Panc1 (cell line): ENCODE data around the gene GDF2. TPM values are rescaled to one million over a fixed set of nuclear protein-coding genes. Genes with fewer than 3 reads are reported as not detected.

ENCODE experiments used
- ATAC-seq: fragments of 200-7000 bp; cut with Tn5 transposase; 2 replicates; pipeline ENCODE4 v1.9.1; 2020; ENCODE audit warnings: mild to moderate bottlenecking, moderate library complexity
- BruUV-seq: library from RNA; stranded (reverse); fragments of 400-500 nt; replicated peaks from 2 replicates; lab custom pipeline; 2021; lab: Mats Ljungman, UMichigan
- CTCF ChIA-PET: fragments of 300-600 bp; sonication (Branson Sonifier 250); formaldehyde crosslinking; loops from one replicate; lab custom pipeline; 2022; ENCODE audit warnings: antibody characterized with exemption; lab: Charles Lee
- POLR2A ChIA-PET: fragments of 300-600 bp; sonication (Branson Sonifier 250); formaldehyde crosslinking; loops from one replicate; lab custom pipeline; 2022; ENCODE audit warnings: antibody characterized with exemption; lab: Charles Lee
- DNase-seq: peaks from one replicate; pipeline ENCODE4 v3.0.0-alpha.2; 2010; ENCODE audit warnings: low read depth, low spot score
- H3K27ac ChIP-seq: 2 replicates; pipeline ENCODE4 v1.5.1; 2011; ENCODE audit warnings: mild to moderate bottlenecking, low read length, inconsistent platforms
- H3K27me3 ChIP-seq: fragments of 200-500 bp; sonication (Bioruptor generic); 2 replicates; pipeline ENCODE4 v1.6.0; 2014; ENCODE audit warnings: low read length, inconsistent platforms; ENCODE audit not compliant: control insufficient read depth, insufficient read depth
- H3K36me3 ChIP-seq: fragments of 200-500 bp; sonication (Bioruptor generic); 2 replicates; pipeline ENCODE4 v1.5.1; 2014; ENCODE audit warnings: inconsistent platforms, mild to moderate bottlenecking, low read length, moderate library complexity; ENCODE audit not compliant: control insufficient read depth, insufficient read depth
- H3K4me1 ChIP-seq: 2 replicates; pipeline ENCODE4 v1.5.1; 2011; ENCODE audit warnings: inconsistent platforms, mild to moderate bottlenecking, low read length, moderate library complexity; ENCODE audit not compliant: control insufficient read depth, insufficient read depth
- H3K4me3 ChIP-seq, 2 experiments: 2 replicates each; pipeline ENCODE4 v1.5.1; 2011 to 2012; ENCODE audit warnings: low read depth in 2 of 2, low read length in 2 of 2, mild to moderate bottlenecking in 2 of 2, inconsistent platforms in 1 of 2, moderate library complexity in 1 of 2
- H3K9me3 ChIP-seq: fragments of 200-500 bp; sonication (Bioruptor generic); 2 replicates; pipeline ENCODE4 v1.5.1; 2014; ENCODE audit warnings: low read depth, mild to moderate bottlenecking, inconsistent platforms, low read length, moderate library complexity; ENCODE audit not compliant: control insufficient read depth, insufficient read depth
- POLR2AphosphoS5 ChIP-seq: IDR thresholded peaks from 2 replicates; pipeline ENCODE4 v1.6.1; 2012; ENCODE audit warnings: mild to moderate bottlenecking, low read depth, low read length, moderate library complexity
- SIN3A ChIP-seq: IDR thresholded peaks from 2 replicates; pipeline ENCODE4 v1.6.1; 2012; ENCODE audit warnings: low read depth, mild to moderate bottlenecking, low read length, moderate library complexity, borderline replicate concordance; ENCODE audit not compliant: insufficient read depth
- TCF7L2 ChIP-seq: IDR thresholded peaks from 2 replicates; pipeline ENCODE4 v1.6.1; 2011; ENCODE audit warnings: mild to moderate bottlenecking, low read depth, low read length, inconsistent platforms
- in situ Hi-C: cut with HindIII; loops from 2 replicates; pipeline ENCODE4 v1.10.0; 2016; ENCODE audit warnings: low sequenced_read_pairs, low pct_unique_long_range_greater_than_20kb
- intact Hi-C: fragments of 100-400 bp; cut with micrococcal nuclease; formaldehyde crosslinking; loops from one replicate; pipeline ENCODE4 v1.10.0; 2022; ENCODE audit not compliant: unreplicated experiment
- total RNA-seq: library from RNA; stranded (reverse); gene quantifications from one replicate; pipeline ENCODE4 v1.2.1, GENCODE V29; 2021; ENCODE audit not compliant: unreplicated experiment
- TF ChIP-seq, protein P1 (sequence below), 2 experiments: IDR thresholded peaks; 2 replicates each; pipeline ENCODE4 v1.6.1; 2011 to 2012; ENCODE audit warnings: low read depth in 2 of 2, control low read depth in 1 of 2, low read length in 1 of 2, mild to moderate bottlenecking in 1 of 2, moderate library complexity in 1 of 2; ENCODE audit not compliant: insufficient read depth in 1 of 2
- TF ChIP-seq, protein P2 (sequence below): fragments of 450-650 bp; IDR thresholded peaks from 2 replicates; pipeline ENCODE4 v1.5.1; 2017; ENCODE audit warnings: mild to moderate bottlenecking

GDF2 gene
- total RNA-seq, 1 experiment from 2014 or later = not detected

DNA sequence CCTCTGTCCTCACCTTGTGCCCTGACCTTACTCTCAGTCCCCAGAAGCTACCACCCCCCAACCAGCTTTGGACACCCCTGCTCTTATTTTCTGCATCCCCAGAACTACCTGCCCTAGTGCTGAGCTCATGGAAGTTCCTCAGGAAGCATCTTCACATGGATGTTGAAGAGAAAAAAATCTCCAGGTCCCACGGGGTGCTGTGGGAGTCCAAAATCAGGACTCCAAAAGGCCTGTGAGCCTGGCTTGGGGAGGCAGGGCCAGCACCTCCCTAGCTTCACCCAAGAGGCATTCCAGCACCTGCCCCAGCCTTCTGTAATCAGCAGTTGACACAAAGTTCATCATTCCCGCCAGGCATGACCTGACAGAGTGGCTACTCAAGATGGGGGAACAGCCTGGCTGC is 43.0 kb upstream of the GDF2 start:
- BruUV-seq = no TSS peak
- intact Hi-C loops = no loop called here

DNA sequence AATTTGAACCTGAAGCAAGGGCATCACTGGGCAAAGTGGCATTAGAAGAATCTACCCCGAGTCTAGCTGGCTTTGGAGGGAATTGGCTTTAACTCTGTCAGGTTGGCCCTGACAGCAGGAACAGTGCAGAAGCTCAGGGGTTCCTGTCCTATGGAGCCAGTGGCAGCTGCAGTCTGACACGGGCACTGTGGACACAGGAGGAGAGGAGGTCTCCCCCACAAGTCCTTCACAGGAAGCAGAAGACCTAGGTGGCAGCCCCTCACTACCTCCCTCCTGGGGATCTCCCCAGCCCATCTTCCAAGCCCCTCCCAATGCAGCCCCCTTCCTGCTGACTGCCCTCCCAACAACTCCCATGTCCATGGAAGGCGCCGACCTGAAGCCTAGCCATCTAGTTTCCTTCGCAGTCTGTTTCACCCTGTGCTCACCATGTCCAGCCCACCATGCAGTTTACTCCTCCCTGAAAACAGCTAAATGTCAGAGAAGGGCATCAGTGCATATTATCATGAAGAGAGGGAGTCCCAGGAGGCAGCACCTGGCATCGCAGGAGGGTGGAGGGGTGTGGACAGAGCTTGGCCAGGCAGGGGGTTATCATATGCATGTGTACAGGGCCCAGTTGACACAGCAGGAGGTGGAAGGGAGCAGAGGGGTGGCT is 40.1 kb upstream of the GDF2 start:
- Histone ChIP-seq H3K27me3 (no peaks in the 10 kb centered on the region), H3K27ac (no peak overlapping the region), H3K4me1 (no peaks in the 10 kb centered on the region), H3K9me3 (no peaks in the 10 kb centered on the region), H3K36me3 (no peaks in the 10 kb centered on the region), H3K4me3 (no peak overlapping the region)
- ChIA-PET CTCF (no interaction called here), POLR2A (no interaction called here)
- no TSS peak for BruUV-seq
- TF ChIP-seq, protein P1, sequence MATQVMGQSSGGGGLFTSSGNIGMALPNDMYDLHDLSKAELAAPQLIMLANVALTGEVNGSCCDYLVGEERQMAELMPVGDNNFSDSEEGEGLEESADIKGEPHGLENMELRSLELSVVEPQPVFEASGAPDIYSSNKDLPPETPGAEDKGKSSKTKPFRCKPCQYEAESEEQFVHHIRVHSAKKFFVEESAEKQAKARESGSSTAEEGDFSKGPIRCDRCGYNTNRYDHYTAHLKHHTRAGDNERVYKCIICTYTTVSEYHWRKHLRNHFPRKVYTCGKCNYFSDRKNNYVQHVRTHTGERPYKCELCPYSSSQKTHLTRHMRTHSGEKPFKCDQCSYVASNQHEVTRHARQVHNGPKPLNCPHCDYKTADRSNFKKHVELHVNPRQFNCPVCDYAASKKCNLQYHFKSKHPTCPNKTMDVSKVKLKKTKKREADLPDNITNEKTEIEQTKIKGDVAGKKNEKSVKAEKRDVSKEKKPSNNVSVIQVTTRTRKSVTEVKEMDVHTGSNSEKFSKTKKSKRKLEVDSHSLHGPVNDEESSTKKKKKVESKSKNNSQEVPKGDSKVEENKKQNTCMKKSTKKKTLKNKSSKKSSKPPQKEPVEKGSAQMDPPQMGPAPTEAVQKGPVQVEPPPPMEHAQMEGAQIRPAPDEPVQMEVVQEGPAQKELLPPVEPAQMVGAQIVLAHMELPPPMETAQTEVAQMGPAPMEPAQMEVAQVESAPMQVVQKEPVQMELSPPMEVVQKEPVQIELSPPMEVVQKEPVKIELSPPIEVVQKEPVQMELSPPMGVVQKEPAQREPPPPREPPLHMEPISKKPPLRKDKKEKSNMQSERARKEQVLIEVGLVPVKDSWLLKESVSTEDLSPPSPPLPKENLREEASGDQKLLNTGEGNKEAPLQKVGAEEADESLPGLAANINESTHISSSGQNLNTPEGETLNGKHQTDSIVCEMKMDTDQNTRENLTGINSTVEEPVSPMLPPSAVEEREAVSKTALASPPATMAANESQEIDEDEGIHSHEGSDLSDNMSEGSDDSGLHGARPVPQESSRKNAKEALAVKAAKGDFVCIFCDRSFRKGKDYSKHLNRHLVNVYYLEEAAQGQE (IDR thresholded peaks at IDR 0.05; ENCODE audit: insufficient read depth in 1 of 2, low read depth in 2 of 2, low read length in 1 of 2) = no peak
- TF ChIP-seq, protein P2, sequence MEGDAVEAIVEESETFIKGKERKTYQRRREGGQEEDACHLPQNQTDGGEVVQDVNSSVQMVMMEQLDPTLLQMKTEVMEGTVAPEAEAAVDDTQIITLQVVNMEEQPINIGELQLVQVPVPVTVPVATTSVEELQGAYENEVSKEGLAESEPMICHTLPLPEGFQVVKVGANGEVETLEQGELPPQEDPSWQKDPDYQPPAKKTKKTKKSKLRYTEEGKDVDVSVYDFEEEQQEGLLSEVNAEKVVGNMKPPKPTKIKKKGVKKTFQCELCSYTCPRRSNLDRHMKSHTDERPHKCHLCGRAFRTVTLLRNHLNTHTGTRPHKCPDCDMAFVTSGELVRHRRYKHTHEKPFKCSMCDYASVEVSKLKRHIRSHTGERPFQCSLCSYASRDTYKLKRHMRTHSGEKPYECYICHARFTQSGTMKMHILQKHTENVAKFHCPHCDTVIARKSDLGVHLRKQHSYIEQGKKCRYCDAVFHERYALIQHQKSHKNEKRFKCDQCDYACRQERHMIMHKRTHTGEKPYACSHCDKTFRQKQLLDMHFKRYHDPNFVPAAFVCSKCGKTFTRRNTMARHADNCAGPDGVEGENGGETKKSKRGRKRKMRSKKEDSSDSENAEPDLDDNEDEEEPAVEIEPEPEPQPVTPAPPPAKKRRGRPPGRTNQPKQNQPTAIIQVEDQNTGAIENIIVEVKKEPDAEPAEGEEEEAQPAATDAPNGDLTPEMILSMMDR = no peak
- no peak for TF ChIP-seq SIN3A
- in situ Hi-C loops = no loop called here
- ATAC-seq (no peak), DNase-seq (no peak)
- intact Hi-C loops = no loop called here

More for the DNA sequence above, 43.0 kb upstream of the GDF2 start:
- H3K27me3 ChIP-seq = peaks cover 2% of the 10 kb centered on the region; the same call in 1 of the 2 replicates
- DNase-seq (no peak), ATAC-seq (no peak)
- no peak overlapping the region for H3K4me3 ChIP-seq
- TF ChIP-seq, protein P2 = no peak
- TF ChIP-seq POLR2AphosphoS5 (no peak), TCF7L2 (no peak), SIN3A (no peak)
- TF ChIP-seq, protein P1 (IDR thresholded peaks at IDR 0.05; ENCODE audit: insufficient read depth in 1 of 2, low read depth in 2 of 2, low read length in 1 of 2) = no peak
- ChIA-PET POLR2A (no interaction called here), CTCF (no interaction called here)
- in situ Hi-C loops = no loop called here
- H3K27ac ChIP-seq = no peak overlapping the region
- no peaks in the 10 kb centered on the region for H3K4me1 ChIP-seq
- H3K9me3 ChIP-seq = no peaks in the 10 kb centered on the region
- H3K36me3 ChIP-seq = no peaks in the 10 kb centered on the region
